Measurements from ENCODE around the gene AMZ2.

DNA sequence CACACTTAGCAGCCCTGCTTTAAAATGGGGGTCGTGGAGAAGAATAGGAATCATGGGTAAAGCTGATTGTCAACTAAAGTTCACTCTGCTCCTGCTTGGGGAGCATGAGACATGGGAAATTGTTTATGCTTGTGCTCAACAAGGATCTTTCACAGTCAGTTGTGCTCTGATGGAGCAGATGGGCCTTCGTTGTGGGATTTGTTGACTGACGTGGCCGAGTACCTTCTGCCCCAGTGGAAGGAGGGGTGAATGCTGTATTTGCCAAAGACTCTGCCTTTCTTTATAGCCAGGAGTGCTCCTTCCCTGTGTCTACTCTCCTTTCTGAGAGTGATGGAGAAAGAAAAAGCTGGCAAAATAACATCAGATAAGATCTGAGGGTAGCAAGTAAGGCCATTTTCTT, 54.8 kb downstream of the AMZ2 start:
- TF ChIP-seq, protein P1, sequence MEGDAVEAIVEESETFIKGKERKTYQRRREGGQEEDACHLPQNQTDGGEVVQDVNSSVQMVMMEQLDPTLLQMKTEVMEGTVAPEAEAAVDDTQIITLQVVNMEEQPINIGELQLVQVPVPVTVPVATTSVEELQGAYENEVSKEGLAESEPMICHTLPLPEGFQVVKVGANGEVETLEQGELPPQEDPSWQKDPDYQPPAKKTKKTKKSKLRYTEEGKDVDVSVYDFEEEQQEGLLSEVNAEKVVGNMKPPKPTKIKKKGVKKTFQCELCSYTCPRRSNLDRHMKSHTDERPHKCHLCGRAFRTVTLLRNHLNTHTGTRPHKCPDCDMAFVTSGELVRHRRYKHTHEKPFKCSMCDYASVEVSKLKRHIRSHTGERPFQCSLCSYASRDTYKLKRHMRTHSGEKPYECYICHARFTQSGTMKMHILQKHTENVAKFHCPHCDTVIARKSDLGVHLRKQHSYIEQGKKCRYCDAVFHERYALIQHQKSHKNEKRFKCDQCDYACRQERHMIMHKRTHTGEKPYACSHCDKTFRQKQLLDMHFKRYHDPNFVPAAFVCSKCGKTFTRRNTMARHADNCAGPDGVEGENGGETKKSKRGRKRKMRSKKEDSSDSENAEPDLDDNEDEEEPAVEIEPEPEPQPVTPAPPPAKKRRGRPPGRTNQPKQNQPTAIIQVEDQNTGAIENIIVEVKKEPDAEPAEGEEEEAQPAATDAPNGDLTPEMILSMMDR (optimal IDR thresholded peaks at IDR 0.05 in 1 of 3, IDR thresholded peaks at IDR 0.05 in 1 of 3, conservative IDR thresholded peaks at IDR 0.05 in 1 of 3; ENCODE audit: extremely low read depth in 1 of 3, insufficient read depth in 2 of 3, low read length in 3 of 3), result no peak
- TF ChIP-seq EZH2 (IDR thresholded peaks at IDR 0.05; ENCODE audit: low read length), result no peak
